NCI-H187 treated with DMSO at 0.1 percent for 48 hours (cell line): ENCODE measurements around the gene PNPO.
"Not testable (repeated sequence)": the region's sequence is repeated elsewhere in the genome, so short reads cannot be mapped to it uniquely, and the experiment has no call there.

ENCODE experiments used
- DNase-seq: peaks from one replicate; lab custom pipeline; 2025; lab: John Stamatoyannopoulos, UW

PNPO gene

DNA sequence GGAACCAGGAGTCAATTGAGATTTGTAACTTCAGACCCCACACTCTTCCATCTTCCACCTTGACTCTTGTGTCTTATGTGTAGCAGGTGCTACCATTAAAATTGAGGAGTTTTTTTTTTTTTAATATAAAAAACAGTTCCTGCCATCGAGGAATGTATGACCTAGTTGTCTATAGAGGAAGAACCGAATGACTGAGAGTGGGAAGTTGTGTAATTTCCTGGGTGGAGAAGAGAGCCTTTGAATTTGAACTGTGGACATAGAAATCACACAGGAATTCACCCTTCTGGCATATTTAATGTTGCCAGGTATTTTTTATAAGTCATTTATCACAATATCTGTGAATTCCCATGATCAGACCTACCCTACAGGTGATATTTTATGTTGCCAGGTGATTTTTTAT lies 23.4 kb upstream of the PNPO start:
- no peak for DNase-seq

- DNase-seq = no peak
Measured at GRCh38 chr17:47918991-47919390, 22.4 kb upstream of the PNPO start.

DNA sequence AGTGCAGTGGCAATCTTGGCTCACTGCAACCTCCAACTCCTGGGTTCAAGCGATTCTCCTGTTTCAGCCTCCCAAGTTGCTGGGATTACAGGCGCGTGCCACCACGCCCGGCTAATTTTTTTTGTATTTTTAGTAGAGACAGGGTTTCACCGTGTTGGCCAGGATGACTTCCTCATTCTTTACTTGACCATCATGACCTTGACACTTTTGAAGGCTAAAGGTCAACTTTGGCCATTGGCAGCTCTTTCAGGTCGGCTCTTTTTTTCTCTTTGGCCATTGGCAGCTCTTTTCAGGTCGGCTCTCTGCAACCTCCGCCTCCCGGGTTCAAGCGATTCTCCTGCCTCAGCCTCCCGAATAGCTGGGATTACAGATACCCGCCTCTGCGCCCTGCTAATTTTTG lies 21.5 kb upstream of the PNPO start:
- DNase-seq = not testable (repeated sequence)

DNA sequence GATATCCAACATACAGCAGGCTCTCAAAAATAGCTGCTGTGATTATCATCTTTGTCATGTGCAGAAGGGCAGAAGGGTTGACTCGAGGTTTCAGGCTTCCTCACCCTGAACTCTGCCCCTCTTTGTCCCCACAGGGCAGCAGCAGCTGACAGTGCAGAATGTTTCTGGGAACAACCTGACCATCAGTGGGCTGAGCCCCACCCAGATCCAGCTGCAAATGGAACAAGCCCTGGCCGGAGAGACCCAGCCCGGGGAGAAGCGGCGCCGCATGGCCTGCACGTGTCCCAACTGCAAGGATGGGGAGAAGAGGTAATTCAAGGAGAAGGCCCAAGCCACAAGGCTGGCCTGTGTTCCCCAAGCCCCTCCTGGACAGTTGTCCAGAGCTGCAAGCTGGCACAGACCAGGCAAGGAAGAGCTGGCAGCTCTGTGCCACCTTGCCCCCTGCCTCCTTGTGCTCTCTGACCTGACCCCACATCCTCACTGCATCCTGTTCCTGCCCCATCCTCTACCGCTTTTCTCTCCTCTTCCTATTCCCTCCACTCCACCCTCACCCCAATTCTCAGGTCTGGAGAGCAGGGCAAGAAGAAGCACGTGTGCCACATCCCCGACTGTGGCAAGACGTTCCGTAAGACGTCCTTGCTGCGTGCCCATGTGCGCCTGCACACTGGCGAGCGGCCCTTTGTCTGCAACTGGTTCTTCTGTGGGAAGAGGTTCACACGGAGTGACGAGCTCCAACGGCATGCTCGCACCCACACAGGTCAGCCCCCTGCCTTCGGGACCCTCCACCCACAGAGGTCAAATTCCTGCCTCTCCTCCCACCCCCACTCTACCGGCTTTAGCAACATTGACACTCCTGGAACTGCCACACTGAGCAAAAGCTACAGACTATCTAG lies 16.3 kb upstream of the PNPO start:
- no peak for DNase-seq

DNA sequence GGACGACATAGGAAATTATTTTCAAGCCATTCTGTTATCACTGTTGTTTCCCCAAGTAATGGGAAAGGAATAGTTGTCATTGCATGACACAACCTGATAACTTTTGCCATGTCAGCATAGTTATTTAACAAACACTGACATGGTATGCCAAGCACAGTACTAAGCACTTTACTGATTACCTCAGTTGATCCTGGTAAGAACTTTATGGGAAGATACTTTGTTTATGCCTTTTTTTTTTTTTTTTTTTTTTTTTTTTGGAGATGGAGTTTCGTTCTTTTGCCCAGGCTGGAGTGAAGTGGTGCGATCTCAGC lies 15.7 kb upstream of the PNPO start:
- no peak for DNase-seq

- DNase-seq = no peak
Measured at GRCh38 chr17:47927821-47928400, 13.5 kb upstream of the PNPO start.

GRCh38 chr17:47928415-47928814 lies 13.0 kb upstream of the PNPO start:
- DNase-seq = no peak

- no peak for DNase-seq
Measured at GRCh38 chr17:47929218-47930000, 12.0 kb upstream of the PNPO start.

DNA sequence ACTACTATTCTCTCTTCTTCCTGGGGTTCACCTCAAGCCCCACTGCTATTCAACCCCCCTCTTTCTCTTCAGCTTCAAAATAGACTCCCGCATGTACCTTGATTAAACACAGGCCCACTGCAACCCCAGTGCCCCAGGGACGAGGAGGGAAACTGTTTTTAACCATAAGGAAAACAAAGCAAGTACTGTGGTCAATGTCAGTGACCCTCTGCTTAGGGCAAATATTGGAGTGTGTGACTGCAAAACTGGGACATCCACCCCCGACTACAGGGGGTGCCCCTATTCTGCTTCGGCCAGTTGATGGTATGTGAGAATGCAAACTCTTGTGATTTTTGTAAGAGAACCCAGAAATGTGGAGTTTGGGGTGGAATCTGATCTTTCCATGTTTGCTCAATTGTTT lies 9.5 kb upstream of the PNPO start:
- DNase-seq = no peak

DNA sequence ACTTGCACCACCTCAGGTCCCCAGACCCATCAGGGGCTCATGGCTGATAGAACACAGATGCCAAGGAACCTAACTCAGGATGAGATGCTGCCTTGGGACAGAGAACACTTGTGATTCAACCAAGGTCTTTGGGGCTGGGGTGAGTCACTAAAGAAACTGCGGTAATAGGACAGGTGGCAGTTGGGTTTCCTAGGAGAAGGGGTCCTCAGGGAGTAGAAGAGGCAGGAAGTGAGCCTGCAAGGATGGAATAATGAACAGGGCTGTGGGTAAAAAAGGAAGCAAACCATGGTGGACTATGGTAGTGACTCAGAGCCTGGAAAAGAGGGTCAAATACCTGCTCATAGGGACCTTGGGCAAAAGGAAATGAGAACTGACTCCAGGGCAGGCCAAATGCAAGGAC lies 6.5 kb upstream of the PNPO start:
- no peak for DNase-seq

DNA sequence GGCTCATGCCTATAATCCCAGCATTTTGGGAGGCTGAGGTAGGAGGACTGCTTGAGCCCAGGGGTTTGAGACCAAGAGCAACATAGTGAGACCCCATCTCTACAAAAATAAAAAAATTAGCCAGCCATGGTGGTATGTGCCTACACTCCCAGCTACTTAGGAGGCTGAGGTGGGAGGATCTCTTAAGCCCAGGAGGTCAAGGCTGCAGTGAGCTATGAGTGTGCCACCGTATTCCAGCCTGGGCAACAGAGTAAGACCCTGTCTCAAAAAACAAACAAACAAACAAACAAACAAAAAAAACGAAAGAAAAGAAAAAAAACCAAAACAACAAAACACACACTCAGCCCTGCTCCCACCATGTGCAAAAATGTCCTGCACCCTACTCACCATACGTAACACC lies 5.9 kb upstream of the PNPO start:
- not testable (repeated sequence) for DNase-seq

- no peak for DNase-seq
Measured at GRCh38 chr17:47935961-47936360, 5.4 kb upstream of the PNPO start.

GRCh38 chr17:47937941-47938340 lies 3.4 kb upstream of the PNPO start:
- no peak for DNase-seq

DNA sequence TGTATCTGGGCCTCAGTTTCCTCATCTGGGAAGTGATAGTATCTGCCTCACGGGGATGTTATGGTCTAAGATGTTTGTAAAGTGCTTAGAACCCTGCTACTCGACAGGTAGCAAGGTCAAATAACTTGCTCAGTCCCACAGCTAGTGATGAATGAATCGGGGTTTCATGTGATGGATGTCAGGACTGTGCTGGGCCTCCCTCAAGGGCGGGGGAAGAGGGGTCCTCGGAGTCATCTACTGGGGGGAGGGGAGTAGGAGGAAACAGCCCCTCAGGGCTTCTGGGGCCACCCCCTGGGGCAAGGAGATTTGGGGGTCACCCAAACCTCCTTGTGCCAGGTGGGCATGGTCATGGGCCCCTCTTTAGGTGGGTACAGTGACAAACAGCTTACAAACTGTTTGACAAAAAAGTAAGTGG lies 732 bp downstream of the PNPO start:
- DNase-seq = no peak

GRCh38 chr17:47942568-47942967 lies 1.2 kb downstream of the PNPO start:
- DNase-seq = no peak

DNA sequence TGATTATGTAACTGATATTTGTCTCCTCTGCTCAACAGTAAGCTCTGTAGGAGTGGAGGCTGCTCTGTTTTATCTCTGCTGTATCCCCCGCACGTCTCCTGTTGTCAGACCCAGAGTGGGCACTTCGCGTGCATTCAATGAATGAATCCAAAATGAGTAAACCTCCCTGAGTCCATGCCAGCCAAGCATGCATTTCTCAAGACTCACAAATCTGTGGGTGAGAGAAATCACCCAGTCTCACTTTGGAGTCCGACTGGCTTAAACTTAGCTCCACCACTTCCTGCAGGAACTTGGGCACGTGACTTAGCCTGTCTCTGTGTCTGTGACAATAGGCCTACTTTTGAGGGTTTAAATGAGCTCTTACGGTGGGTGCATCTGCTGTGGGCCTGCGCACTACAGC lies 3.7 kb downstream of the PNPO start:
- no peak for DNase-seq

- DNase-seq = no peak
Measured at GRCh38 chr17:47945529-47946508, 4.4 kb downstream of the PNPO start.

GRCh38 chr17:47946516-47946915 lies 5.1 kb downstream of the PNPO start:
- DNase-seq = no peak

GRCh38 chr17:47946929-47947397 lies 5.6 kb downstream of the PNPO start:
- DNase-seq = peak; percentile 33

GRCh38 chr17:47948706-47949196 lies 7.4 kb downstream of the PNPO start:
- DNase-seq = no peak

DNA sequence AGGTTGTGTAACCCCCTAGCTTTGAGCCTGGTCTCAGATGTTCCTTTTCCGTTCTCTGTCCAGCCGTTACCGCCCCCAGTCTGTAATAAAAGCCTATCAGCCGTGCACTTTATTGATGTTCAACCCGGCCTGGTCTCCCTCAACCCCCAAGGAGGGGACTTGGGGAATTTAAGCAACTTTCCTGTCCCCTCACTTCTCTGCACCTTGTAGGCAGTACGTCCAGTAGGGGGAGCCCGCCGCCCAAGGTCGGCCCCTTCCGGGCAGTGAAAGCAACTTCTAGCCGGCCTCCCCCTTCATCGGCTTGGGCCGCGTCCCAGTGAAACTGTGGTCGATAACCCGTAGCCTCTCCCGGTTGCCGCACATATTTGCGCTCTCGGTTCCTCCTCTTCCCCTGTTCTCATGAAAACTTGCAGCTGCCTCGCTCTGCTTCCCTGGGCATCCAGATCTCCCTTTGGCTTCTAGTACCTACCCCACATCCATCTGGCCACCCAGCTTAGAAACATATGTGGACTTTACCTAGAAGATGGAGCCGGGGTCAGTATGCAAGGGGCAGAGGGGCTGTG lies 7.9 kb downstream of the PNPO start:
- peak; percentile 25 for DNase-seq
